Measurements from ENCODE around the gene PSMA4.

Gene PSMA4

DNA sequence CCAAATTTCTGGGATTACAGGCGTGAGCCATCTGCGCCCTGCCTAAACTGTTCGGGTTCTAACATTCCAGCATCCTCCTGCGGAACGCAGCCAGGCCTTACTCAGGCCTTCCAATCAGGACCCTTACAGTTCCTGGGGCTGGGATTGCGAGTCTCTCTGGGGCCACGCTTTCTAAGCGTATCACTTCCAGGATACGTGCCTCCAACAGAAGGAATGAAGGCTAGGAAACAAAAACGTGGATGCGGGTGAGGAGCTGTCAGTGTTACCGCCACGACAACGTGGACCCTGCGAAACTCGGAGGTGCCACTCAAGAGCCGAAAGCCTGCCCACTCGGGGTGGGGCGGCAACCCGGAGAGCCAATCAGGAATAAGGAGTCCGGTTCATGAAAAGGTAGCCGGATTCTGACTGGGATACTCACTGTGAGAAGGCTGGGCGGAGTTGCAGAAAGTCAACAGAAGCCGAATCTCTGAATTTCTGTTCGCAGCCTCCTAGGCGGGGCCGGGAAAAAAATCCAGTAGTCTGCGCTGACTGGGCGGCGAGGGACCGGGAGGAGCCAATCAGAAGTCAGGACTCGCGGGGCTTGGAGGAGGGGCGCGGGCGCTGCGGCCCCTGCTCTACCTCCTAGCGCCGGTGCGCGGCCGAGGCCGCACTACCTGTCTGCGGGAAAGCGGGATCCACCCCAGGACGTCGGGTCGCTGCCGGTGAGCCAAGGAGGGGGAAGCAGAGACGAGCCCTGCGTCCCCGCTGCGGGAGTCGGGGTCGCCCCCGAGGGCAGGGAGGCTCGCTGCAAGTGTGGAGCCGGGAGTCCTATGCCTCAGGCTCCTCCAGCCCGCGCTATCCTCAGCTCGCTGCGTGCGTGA lies 33.0 kb upstream of the PSMA4 start, which contains the start of gene HYKK (continued):
- TF ChIP-seq, protein P1, sequence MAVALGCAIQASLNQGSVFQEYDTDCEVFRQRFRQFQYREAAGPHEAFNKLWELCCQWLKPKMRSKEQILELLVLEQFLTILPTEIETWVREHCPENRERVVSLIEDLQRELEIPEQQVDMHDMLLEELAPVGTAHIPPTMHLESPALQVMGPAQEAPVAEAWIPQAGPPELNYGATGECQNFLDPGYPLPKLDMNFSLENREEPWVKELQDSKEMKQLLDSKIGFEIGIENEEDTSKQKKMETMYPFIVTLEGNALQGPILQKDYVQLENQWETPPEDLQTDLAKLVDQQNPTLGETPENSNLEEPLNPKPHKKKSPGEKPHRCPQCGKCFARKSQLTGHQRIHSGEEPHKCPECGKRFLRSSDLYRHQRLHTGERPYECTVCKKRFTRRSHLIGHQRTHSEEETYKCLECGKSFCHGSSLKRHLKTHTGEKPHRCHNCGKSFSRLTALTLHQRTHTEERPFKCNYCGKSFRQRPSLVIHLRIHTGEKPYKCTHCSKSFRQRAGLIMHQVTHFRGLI (tag by site-specific recombination; IDR thresholded peaks at IDR 0.05) = no peak
- TF ChIP-seq CTCF (tag by site-specific recombination; IDR thresholded peaks at IDR 0.05) = peak; percentile 73
- TF ChIP-seq MEIS1 (CRISPR knock-in tag; IDR thresholded peaks at IDR 0.05; ENCODE audit: borderline replicate concordance) = no peak
- TF ChIP-seq GLIS1 (tag by site-specific recombination; IDR thresholded peaks at IDR 0.05) = peak; percentile 67
- TF ChIP-seq EGR2 (tag by site-specific recombination; IDR thresholded peaks at IDR 0.05; ENCODE audit: low read depth) = no peak
- peak; percentile 87 for TF ChIP-seq SP3 (tag by site-specific recombination; IDR thresholded peaks at IDR 0.05)
- TF ChIP-seq ZNF549 (tag by site-specific recombination; IDR thresholded peaks at IDR 0.05) = no peak
- no peak for TF ChIP-seq ZNF837 (tag by site-specific recombination; IDR thresholded peaks at IDR 0.05)
- TF ChIP-seq, protein P2, sequence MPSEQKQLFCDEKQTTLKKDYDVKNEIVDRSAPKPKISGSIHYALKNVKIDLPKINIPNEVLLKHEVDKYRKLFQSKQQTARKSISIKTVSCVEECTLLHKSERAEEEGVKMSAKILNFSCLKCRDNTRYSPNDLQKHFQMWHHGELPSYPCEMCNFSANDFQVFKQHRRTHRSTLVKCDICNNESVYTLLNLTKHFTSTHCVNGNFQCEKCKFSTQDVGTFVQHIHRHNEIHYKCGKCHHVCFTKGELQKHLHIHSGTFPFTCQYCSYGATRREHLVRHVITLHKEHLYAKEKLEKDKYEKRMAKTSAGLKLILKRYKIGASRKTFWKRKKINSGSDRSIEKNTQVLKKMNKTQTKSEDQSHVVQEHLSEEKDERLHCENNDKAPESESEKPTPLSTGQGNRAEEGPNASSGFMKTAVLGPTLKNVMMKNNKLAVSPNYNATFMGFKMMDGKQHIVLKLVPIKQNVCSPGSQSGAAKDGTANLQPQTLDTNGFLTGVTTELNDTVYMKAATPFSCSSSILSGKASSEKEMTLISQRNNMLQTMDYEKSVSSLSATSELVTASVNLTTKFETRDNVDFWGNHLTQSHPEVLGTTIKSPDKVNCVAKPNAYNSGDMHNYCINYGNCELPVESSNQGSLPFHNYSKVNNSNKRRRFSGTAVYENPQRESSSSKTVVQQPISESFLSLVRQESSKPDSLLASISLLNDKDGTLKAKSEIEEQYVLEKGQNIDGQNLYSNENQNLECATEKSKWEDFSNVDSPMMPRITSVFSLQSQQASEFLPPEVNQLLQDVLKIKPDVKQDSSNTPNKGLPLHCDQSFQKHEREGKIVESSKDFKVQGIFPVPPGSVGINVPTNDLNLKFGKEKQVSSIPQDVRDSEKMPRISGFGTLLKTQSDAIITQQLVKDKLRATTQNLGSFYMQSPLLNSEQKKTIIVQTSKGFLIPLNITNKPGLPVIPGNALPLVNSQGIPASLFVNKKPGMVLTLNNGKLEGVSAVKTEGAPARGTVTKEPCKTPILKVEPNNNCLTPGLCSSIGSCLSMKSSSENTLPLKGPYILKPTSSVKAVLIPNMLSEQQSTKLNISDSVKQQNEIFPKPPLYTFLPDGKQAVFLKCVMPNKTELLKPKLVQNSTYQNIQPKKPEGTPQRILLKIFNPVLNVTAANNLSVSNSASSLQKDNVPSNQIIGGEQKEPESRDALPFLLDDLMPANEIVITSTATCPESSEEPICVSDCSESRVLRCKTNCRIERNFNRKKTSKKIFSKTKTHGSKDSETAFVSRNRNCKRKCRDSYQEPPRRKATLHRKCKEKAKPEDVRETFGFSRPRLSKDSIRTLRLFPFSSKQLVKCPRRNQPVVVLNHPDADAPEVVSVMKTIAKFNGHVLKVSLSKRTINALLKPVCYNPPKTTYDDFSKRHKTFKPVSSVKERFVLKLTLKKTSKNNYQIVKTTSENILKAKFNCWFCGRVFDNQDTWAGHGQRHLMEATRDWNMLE (tag by site-specific recombination; conservative IDR thresholded peaks at IDR 0.05; ENCODE audit: low read depth) = no peak
- TF ChIP-seq MYNN (tag by site-specific recombination; IDR thresholded peaks at IDR 0.05; ENCODE audit: borderline replicate concordance) = no peak
- TF ChIP-seq ZNF335 (tag by site-specific recombination; conservative IDR thresholded peaks at IDR 0.05) = peak; percentile 93
- no peak for TF ChIP-seq ZNF555 (tag by site-specific recombination; conservative IDR thresholded peaks at IDR 0.05)
- peak; percentile 39; the same call in 1 of the 2 replicates for TF ChIP-seq BCL11B (tag by site-specific recombination; IDR thresholded peaks at IDR 0.05; ENCODE audit: low read depth)
- TF ChIP-seq, protein P3, sequence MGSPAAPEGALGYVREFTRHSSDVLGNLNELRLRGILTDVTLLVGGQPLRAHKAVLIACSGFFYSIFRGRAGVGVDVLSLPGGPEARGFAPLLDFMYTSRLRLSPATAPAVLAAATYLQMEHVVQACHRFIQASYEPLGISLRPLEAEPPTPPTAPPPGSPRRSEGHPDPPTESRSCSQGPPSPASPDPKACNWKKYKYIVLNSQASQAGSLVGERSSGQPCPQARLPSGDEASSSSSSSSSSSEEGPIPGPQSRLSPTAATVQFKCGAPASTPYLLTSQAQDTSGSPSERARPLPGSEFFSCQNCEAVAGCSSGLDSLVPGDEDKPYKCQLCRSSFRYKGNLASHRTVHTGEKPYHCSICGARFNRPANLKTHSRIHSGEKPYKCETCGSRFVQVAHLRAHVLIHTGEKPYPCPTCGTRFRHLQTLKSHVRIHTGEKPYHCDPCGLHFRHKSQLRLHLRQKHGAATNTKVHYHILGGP (tag by site-specific recombination; IDR thresholded peaks at IDR 0.05) = no peak
- TF ChIP-seq HOXC10 (CRISPR knock-in tag; IDR thresholded peaks at IDR 0.05) = no peak
- TF ChIP-seq ZNF132 (tag by site-specific recombination; IDR thresholded peaks at IDR 0.05; ENCODE audit: borderline replicate concordance) = no peak
- no peak for TF ChIP-seq ZNF157 (tag by site-specific recombination; IDR thresholded peaks at IDR 0.05)
- no peak for TF ChIP-seq ELK4 (IDR thresholded peaks at IDR 0.05; ENCODE audit: borderline replicate concordance, low read depth, low read length)
- TF ChIP-seq ZSCAN4 (tag by site-specific recombination; IDR thresholded peaks at IDR 0.05) = no peak
- no peak for TF ChIP-seq HOXD13 (CRISPR knock-in tag; IDR thresholded peaks at IDR 0.05; ENCODE audit: borderline replicate concordance)
- no peak for TF ChIP-seq ZBTB21 (tag by site-specific recombination; IDR thresholded peaks at IDR 0.05)
- TF ChIP-seq ZNF140 (tag by site-specific recombination; IDR thresholded peaks at IDR 0.05) = no peak
- TF ChIP-seq ZFP41 (tag by site-specific recombination; IDR thresholded peaks at IDR 0.05; ENCODE audit: borderline replicate concordance) = no peak
- no peak for TF ChIP-seq ZNF664 (tag by site-specific recombination; IDR thresholded peaks at IDR 0.05)
- peak; percentile 79 for TF ChIP-seq PATZ1 (tag by site-specific recombination; IDR thresholded peaks at IDR 0.05)

Measured in HEK293 (cell line).